GM23338 (cell line): ENCODE data around the gene BLOC1S3. TPM values are rescaled to one million over a fixed set of nuclear protein-coding genes. Genes with fewer than 3 reads are reported as not detected.

Experiments
- ATAC-seq: fragments of 200-7000 bp; cut with Tn5 transposase; 3 replicates; pipeline ENCODE4 v1.9.1; 2020
- DNase-seq: peaks from one replicate; pipeline ENCODE4 v3.0.0-alpha.2; 2015; ENCODE audit warnings: low spot score
- H2AFZ ChIP-seq: fragments of 200-600 bp; sonication (generic); 2 replicates; pipeline ENCODE4 v1.8.0; 2016; ENCODE audit warnings: antibody characterized with exemption, mild to moderate bottlenecking, moderate library complexity
- H3F3A ChIP-seq: fragments of 200-600 bp; sonication (generic); replicated peaks from 2 replicates; pipeline ENCODE4 v1.8.0; 2017; ENCODE audit warnings: antibody characterized with exemption, mixed run types, low read depth
- H3K27ac ChIP-seq: fragments of 200-600 bp; sonication (generic); 2 replicates; pipeline ENCODE4 v1.6.1; 2016; ENCODE audit warnings: low read depth
- H3K27me3 ChIP-seq: fragments of 200-600 bp; sonication (generic); 2 replicates; pipeline ENCODE4 v1.8.0; 2016; ENCODE audit warnings: mild to moderate bottlenecking, mixed run types, moderate library complexity; ENCODE audit not compliant: insufficient read depth
- H3K36me3 ChIP-seq: fragments of 200-600 bp; sonication (generic); 2 replicates; pipeline ENCODE4 v1.8.0; 2016; ENCODE audit warnings: mild to moderate bottlenecking; ENCODE audit not compliant: insufficient read depth
- H3K4me1 ChIP-seq: fragments of 200-600 bp; sonication (generic); 2 replicates; pipeline ENCODE4 v1.8.0; 2016; ENCODE audit warnings: mild to moderate bottlenecking, moderate library complexity; ENCODE audit not compliant: insufficient read depth
- H3K4me2 ChIP-seq: fragments of 200-600 bp; sonication (generic); 2 replicates; pipeline ENCODE4 v1.7.1; 2017; ENCODE audit warnings: mixed run types
- H3K4me3 ChIP-seq: fragments of 200-600 bp; sonication (generic); 2 replicates; pipeline ENCODE4 v1.6.1; 2016; ENCODE audit warnings: mixed run types
- H3K79me2 ChIP-seq: fragments of 200-600 bp; sonication (generic); replicated peaks from 2 replicates; pipeline ENCODE4 v1.8.0; 2017; ENCODE audit warnings: mild to moderate bottlenecking; ENCODE audit not compliant: insufficient read depth
- H3K9me2 ChIP-seq: fragments of 200-600 bp; sonication (generic); 2 replicates; pipeline ENCODE4 v1.8.0; 2017; ENCODE audit not compliant: insufficient read depth
- H4K20me1 ChIP-seq: fragments of 200-600 bp; sonication (generic); replicated peaks from 2 replicates; pipeline ENCODE4 v1.8.0; 2017; ENCODE audit warnings: mild to moderate bottlenecking; ENCODE audit not compliant: insufficient read depth
- H3K27ac Mint-ChIP-seq: 2 replicates; pipeline ENCODE4 v1.8.0; 2020; ENCODE audit warnings: inconsistent platforms, mild to moderate bottlenecking, moderate library complexity, mixed read lengths
- H3K27me3 Mint-ChIP-seq: 3 replicates; pipeline ENCODE4 v1.8.0; 2022; ENCODE audit warnings: low read depth, mild to moderate bottlenecking, moderate library complexity, mixed read lengths, inconsistent platforms; ENCODE audit not compliant: insufficient read depth, poor library complexity
- H3K36me3 Mint-ChIP-seq: 3 replicates; pipeline ENCODE4 v1.8.0; 2021; ENCODE audit warnings: low read depth, mild to moderate bottlenecking, inconsistent platforms, moderate library complexity, mixed read lengths
- H3K4me1 Mint-ChIP-seq: 3 replicates; pipeline ENCODE4 v1.8.0; 2020; ENCODE audit warnings: mild to moderate bottlenecking, inconsistent platforms, mixed read lengths
- H3K4me3 Mint-ChIP-seq: 3 replicates; pipeline ENCODE4 v1.8.0; 2021; ENCODE audit warnings: moderate library complexity, mild to moderate bottlenecking, inconsistent platforms, mixed read lengths
- H3K9me3 Mint-ChIP-seq: 3 replicates; pipeline ENCODE4 v1.8.0; 2020; ENCODE audit warnings: moderate library complexity, mild to moderate bottlenecking, inconsistent platforms, mixed read lengths
- CREB1 ChIP-seq: fragments of 250-450 bp; sonication (Bioruptor Pico); IDR thresholded peaks from 2 replicates; pipeline ENCODE4 v1.5.0; 2020; ENCODE audit warnings: low read depth, mild to moderate bottlenecking, moderate library complexity
- EZH2 ChIP-seq: fragments of 200-600 bp; sonication (generic); IDR thresholded peaks from one replicate; pipeline ENCODE4 v1.8.0; 2017; ENCODE audit warnings: antibody characterized with exemption, mild to moderate bottlenecking, low read depth; ENCODE audit not compliant: unreplicated experiment
- EZH2phosphoT487 ChIP-seq: fragments of 200-600 bp; sonication (generic); IDR thresholded peaks from one replicate; pipeline ENCODE4 v1.8.1; 2018; ENCODE audit warnings: antibody characterized with exemption; ENCODE audit not compliant: unreplicated experiment
- JUNB ChIP-seq: IDR thresholded peaks from one replicate; pipeline ENCODE4 v1.6.1; 2016; ENCODE audit warnings: antibody characterized with exemption; ENCODE audit not compliant: unreplicated experiment
- NANOG ChIP-seq: IDR thresholded peaks from 2 replicates; pipeline ENCODE4 v1.6.1; 2016; ENCODE audit warnings: antibody characterized with exemption, borderline replicate concordance
- POLR2AphosphoS5 ChIP-seq: IDR thresholded peaks from 2 replicates; pipeline ENCODE4 v1.6.1; 2016; ENCODE audit warnings: antibody characterized with exemption, low read depth
- STAT1 ChIP-seq: IDR thresholded peaks from one replicate; pipeline ENCODE4 v1.6.1; 2016; ENCODE audit warnings: antibody characterized with exemption; ENCODE audit not compliant: unreplicated experiment
- ZNF114 ChIP-seq: fragments of 250-450 bp; sonication (Bioruptor Pico); IDR thresholded peaks from 2 replicates; pipeline ENCODE4 v1.5.0; 2020; ENCODE audit warnings: mild to moderate bottlenecking, moderate library complexity
- ZNF331 ChIP-seq: fragments of 250-450 bp; sonication (Bioruptor Pico); IDR thresholded peaks from 2 replicates; pipeline ENCODE4 v1.5.0; 2020; ENCODE audit warnings: low read depth, mild to moderate bottlenecking, moderate library complexity
- polyA plus RNA-seq: library from polyadenylated mRNA; unstranded; fragments of >200 nt; fragmentation: Nextera tagmentation; extraction: Ambion mirVana; gene quantifications from 2 replicates; pipeline ENCODE4 v1.2.1, GENCODE V29; 2016
- total RNA-seq: library from RNA; depleted of rRNA; stranded (reverse); fragments of >200 nt; shearing (Covaris generic); gene quantifications from 2 replicates; pipeline ENCODE4 v1.2.3, GENCODE V29; 2014
- TF ChIP-seq, protein P1 (sequence below): fragments of 250-450 bp; sonication (Bioruptor Pico); IDR thresholded peaks from 2 replicates; pipeline ENCODE4 v1.5.0; 2020; ENCODE audit warnings: mild to moderate bottlenecking, moderate library complexity
- TF ChIP-seq, protein P2 (sequence below), 2 experiments: fragments of 200-600 bp in 1 of 2; sonication (generic) in 1 of 2; conservative IDR thresholded peaks; 2 replicates each; pipeline versions ENCODE4 v1.5.1 to v1.6.1; 2016 to 2017; ENCODE audit warnings: antibody characterized with exemption in 2 of 2, low read depth in 2 of 2, mild to moderate bottlenecking in 2 of 2, moderate library complexity in 1 of 2
- TF ChIP-seq, protein P3 (sequence below): IDR thresholded peaks from 2 replicates; pipeline ENCODE4 v1.6.1; 2016; ENCODE audit warnings: antibody characterized with exemption
- TF ChIP-seq, protein P4 (sequence below): IDR thresholded peaks from one replicate; pipeline ENCODE4 v1.6.1; 2018; ENCODE audit warnings: antibody characterized with exemption; ENCODE audit not compliant: unreplicated experiment

The BLOC1S3 gene
- total and polyA plus RNA-seq, 2 experiments from 2014 or later, result 2.5 to 15.9 TPM

DNA sequence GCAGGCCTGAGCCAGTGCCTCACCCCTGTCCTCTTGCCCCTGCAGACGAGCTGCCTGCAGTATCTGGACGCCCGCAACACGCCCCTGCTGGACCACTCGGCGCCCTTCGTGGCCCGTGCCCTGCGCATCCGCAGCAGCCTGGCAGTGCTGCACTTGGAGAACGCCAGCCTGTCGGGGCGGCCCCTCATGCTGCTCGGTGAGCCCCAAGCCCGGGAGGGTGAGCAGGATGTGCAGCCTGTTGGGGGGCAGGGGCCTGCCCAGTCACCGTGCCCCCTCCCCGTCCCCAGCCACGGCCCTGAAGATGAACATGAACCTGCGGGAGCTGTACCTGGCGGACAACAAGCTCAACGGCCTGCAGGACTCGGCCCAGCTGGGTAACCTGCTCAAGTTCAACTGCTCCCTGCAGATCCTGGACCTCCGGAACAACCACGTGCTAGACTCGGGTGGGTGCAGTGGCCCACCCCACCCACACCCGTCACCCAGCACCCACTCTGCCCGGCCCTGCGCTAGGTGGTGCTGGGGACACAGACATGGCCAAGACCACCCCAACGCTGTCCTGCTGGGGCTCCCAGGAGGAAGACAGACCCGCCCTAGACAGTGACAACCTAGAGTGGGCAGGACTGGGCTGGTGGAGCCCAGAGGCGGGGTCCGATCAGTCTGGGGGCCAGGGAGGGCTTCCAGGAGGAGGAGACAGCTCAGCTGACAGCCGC, 36.4 kb upstream of the BLOC1S3 start:
- Mint-ChIP-seq H3K9me3 (no peaks in the 10 kb centered on the region; the same call in 2 of the 3 replicates), H3K27me3 (peaks cover 19% of the 10 kb centered on the region), H3K4me3 (no peak overlapping the region), H3K4me1 (peaks cover 12% of the 10 kb centered on the region), H3K36me3 (peaks cover 18% of the 10 kb centered on the region), H3K27ac (no peak overlapping the region; the same call in 1 of the 2 replicates)
- Histone ChIP-seq H3K27me3 (no peaks in the 10 kb centered on the region), H3K4me2 (no peak overlapping the region), H3K4me1 (peaks cover 6% of the 10 kb centered on the region; the same call in 1 of the 2 replicates), H3K4me3 (no peak overlapping the region), H2AFZ (no peak overlapping the region), H3K79me2 (peaks cover 14% of the 10 kb centered on the region), H3F3A (no peaks in the 10 kb centered on the region), H3K27ac (no peak overlapping the region), H3K36me3 (no peaks in the 10 kb centered on the region), H4K20me1 (peaks cover 3% of the 10 kb centered on the region; the same call in 1 of the 2 replicates), H3K9me2 (no peaks in the 10 kb centered on the region)
- ATAC-seq, result no peak
- no peak for DNase-seq
- TF ChIP-seq EZH2phosphoT487 (no peak), POLR2AphosphoS5 (no peak), NANOG (no peak), CREB1 (CRISPR knock-in tag) (no peak), ZNF114 (no peak), JUNB (no peak), STAT1 (no peak), ZNF331 (CRISPR knock-in tag) (no peak), EZH2 (no peak)
- TF ChIP-seq, protein P1, sequence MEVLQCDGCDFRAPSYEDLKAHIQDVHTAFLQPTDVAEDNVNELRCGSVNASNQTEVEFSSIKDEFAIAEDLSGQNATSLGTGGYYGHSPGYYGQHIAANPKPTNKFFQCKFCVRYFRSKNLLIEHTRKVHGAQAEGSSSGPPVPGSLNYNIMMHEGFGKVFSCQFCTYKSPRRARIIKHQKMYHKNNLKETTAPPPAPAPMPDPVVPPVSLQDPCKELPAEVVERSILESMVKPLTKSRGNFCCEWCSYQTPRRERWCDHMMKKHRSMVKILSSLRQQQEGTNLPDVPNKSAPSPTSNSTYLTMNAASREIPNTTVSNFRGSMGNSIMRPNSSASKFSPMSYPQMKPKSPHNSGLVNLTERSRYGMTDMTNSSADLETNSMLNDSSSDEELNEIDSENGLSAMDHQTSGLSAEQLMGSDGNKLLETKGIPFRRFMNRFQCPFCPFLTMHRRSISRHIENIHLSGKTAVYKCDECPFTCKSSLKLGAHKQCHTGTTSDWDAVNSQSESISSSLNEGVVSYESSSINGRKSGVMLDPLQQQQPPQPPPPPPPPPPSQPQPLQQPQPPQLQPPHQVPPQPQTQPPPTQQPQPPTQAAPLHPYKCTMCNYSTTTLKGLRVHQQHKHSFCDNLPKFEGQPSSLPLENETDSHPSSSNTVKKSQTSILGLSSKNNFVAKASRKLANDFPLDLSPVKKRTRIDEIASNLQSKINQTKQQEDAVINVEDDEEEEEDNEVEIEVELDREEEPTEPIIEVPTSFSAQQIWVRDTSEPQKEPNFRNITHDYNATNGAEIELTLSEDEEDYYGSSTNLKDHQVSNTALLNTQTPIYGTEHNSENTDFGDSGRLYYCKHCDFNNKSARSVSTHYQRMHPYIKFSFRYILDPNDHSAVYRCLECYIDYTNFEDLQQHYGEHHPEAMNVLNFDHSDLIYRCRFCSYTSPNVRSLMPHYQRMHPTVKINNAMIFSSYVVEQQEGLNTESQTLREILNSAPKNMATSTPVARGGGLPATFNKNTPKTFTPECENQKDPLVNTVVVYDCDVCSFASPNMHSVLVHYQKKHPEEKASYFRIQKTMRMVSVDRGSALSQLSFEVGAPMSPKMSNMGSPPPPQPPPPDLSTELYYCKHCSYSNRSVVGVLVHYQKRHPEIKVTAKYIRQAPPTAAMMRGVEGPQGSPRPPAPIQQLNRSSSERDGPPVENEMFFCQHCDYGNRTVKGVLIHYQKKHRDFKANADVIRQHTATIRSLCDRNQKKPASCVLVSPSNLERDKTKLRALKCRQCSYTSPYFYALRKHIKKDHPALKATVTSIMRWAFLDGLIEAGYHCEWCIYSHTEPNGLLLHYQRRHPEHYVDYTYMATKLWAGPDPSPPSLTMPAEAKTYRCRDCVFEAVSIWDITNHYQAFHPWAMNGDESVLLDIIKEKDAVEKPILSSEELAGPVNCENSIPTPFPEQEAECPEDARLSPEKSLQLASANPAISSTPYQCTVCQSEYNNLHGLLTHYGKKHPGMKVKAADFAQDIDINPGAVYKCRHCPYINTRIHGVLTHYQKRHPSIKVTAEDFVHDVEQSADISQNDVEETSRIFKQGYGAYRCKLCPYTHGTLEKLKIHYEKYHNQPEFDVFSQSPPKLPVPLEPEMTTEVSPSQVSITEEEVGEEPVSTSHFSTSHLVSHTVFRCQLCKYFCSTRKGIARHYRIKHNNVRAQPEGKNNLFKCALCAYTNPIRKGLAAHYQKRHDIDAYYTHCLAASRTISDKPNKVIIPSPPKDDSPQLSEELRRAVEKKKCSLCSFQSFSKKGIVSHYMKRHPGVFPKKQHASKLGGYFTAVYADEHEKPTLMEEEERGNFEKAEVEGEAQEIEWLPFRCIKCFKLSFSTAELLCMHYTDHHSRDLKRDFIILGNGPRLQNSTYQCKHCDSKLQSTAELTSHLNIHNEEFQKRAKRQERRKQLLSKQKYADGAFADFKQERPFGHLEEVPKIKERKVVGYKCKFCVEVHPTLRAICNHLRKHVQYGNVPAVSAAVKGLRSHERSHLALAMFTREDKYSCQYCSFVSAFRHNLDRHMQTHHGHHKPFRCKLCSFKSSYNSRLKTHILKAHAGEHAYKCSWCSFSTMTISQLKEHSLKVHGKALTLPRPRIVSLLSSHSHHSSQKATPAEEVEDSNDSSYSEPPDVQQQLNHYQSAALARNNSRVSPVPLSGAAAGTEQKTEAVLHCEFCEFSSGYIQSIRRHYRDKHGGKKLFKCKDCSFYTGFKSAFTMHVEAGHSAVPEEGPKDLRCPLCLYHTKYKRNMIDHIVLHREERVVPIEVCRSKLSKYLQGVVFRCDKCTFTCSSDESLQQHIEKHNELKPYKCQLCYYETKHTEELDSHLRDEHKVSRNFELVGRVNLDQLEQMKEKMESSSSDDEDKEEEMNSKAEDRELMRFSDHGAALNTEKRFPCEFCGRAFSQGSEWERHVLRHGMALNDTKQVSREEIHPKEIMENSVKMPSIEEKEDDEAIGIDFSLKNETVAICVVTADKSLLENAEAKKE (CRISPR knock-in tag), result no peak
- TF ChIP-seq, protein P2, sequence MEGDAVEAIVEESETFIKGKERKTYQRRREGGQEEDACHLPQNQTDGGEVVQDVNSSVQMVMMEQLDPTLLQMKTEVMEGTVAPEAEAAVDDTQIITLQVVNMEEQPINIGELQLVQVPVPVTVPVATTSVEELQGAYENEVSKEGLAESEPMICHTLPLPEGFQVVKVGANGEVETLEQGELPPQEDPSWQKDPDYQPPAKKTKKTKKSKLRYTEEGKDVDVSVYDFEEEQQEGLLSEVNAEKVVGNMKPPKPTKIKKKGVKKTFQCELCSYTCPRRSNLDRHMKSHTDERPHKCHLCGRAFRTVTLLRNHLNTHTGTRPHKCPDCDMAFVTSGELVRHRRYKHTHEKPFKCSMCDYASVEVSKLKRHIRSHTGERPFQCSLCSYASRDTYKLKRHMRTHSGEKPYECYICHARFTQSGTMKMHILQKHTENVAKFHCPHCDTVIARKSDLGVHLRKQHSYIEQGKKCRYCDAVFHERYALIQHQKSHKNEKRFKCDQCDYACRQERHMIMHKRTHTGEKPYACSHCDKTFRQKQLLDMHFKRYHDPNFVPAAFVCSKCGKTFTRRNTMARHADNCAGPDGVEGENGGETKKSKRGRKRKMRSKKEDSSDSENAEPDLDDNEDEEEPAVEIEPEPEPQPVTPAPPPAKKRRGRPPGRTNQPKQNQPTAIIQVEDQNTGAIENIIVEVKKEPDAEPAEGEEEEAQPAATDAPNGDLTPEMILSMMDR (conservative IDR thresholded peaks at IDR 0.05; ENCODE audit: low read depth in 2 of 2), result no peak
- TF ChIP-seq, protein P3, sequence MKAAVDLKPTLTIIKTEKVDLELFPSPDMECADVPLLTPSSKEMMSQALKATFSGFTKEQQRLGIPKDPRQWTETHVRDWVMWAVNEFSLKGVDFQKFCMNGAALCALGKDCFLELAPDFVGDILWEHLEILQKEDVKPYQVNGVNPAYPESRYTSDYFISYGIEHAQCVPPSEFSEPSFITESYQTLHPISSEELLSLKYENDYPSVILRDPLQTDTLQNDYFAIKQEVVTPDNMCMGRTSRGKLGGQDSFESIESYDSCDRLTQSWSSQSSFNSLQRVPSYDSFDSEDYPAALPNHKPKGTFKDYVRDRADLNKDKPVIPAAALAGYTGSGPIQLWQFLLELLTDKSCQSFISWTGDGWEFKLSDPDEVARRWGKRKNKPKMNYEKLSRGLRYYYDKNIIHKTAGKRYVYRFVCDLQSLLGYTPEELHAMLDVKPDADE, result no peak
- TF ChIP-seq, protein P4, sequence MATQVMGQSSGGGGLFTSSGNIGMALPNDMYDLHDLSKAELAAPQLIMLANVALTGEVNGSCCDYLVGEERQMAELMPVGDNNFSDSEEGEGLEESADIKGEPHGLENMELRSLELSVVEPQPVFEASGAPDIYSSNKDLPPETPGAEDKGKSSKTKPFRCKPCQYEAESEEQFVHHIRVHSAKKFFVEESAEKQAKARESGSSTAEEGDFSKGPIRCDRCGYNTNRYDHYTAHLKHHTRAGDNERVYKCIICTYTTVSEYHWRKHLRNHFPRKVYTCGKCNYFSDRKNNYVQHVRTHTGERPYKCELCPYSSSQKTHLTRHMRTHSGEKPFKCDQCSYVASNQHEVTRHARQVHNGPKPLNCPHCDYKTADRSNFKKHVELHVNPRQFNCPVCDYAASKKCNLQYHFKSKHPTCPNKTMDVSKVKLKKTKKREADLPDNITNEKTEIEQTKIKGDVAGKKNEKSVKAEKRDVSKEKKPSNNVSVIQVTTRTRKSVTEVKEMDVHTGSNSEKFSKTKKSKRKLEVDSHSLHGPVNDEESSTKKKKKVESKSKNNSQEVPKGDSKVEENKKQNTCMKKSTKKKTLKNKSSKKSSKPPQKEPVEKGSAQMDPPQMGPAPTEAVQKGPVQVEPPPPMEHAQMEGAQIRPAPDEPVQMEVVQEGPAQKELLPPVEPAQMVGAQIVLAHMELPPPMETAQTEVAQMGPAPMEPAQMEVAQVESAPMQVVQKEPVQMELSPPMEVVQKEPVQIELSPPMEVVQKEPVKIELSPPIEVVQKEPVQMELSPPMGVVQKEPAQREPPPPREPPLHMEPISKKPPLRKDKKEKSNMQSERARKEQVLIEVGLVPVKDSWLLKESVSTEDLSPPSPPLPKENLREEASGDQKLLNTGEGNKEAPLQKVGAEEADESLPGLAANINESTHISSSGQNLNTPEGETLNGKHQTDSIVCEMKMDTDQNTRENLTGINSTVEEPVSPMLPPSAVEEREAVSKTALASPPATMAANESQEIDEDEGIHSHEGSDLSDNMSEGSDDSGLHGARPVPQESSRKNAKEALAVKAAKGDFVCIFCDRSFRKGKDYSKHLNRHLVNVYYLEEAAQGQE, result no peak
